Measurements from ENCODE around the gene CHPF. TPM values are rescaled to one million over a fixed set of nuclear protein-coding genes. Genes with fewer than 3 reads are reported as not detected.

Gene CHPF
- total and polyA plus RNA-seq, 4 donors: 26.5 to 135 (median 58.2) TPM

- TF ChIP-seq ZBTB33 (IDR thresholded peaks at IDR 0.05) (no peak), TAF1 (conservative IDR thresholded peaks at IDR 0.05) (no peak), MAX (IDR thresholded peaks at IDR 0.05) (no peak)
Observed at GRCh38 chr2:219496825-219497494, 46.6 kb downstream of the CHPF start (continued).

GRCh38 chr2:219496247-219496824, 47.3 kb downstream of the CHPF start:
- no peak overlapping the region for H3K4me3 ChIP-seq (ENCODE audit: low read depth in 1 of 3, low read length in 3 of 3)
- H3K9ac ChIP-seq (ENCODE audit: low read depth in 1 of 2, low read length in 2 of 2): no peak overlapping the region
- no peaks in the 10 kb centered on the region for H3K9me3 ChIP-seq (ENCODE audit: control insufficient read depth in 4 of 4, low read length in 3 of 4)
- WGBS: 31% methylated on average over 20 of the region's 20 CpGs
- no peaks in the 10 kb centered on the region for H3K27me3 ChIP-seq (ENCODE audit: control insufficient read depth in 4 of 4, insufficient read depth in 4 of 4, low read length in 3 of 4)
- TF ChIP-seq RAD21 (IDR thresholded peaks at IDR 0.05) (no peak), RXRA (IDR thresholded peaks at IDR 0.05) (no peak), CTCF (IDR thresholded peaks at IDR 0.05; ENCODE audit: low read depth, low read length, missing input control) (no peak), HNF4A (conservative IDR thresholded peaks at IDR 0.05) (no peak), MAX (IDR thresholded peaks at IDR 0.05) (no peak), REST (IDR thresholded peaks at IDR 0.05) (no peak), TAF1 (conservative IDR thresholded peaks at IDR 0.05) (no peak), FOXA2 (IDR thresholded peaks at IDR 0.05) (no peak), ZBTB33 (IDR thresholded peaks at IDR 0.05) (no peak), YY1 (IDR thresholded peaks at IDR 0.05) (no peak), JUND (IDR thresholded peaks at IDR 0.05) (no peak), HNF4G (IDR thresholded peaks at IDR 0.05) (no peak), GABPA (IDR thresholded peaks at IDR 0.05 in 1 of 2, conservative IDR thresholded peaks at IDR 0.05 in 1 of 2) (no peak), EGR1 (IDR thresholded peaks at IDR 0.05; ENCODE audit: low read depth in 2 of 2) (no peak), ATF3 (IDR thresholded peaks at IDR 0.05) (no peak), FOXA1 (IDR thresholded peaks at IDR 0.05) (no peak), SP1 (IDR thresholded peaks at IDR 0.05) (no peak), NR2F2 (IDR thresholded peaks at IDR 0.05) (no peak)
- H3K36me3 ChIP-seq (ENCODE audit: control insufficient read depth in 4 of 4, insufficient read depth in 3 of 4, low read depth in 1 of 4, low read length in 3 of 4): no peaks in the 10 kb centered on the region
- no peak overlapping the region for H3K27ac ChIP-seq (ENCODE audit: low read depth in 1 of 2, low read length in 2 of 2)
- DNase-seq (ENCODE audit: low spot score): no peak
- H3K4me1 ChIP-seq (ENCODE audit: control insufficient read depth in 4 of 4, insufficient read depth in 4 of 4, low read length in 3 of 4): peaks cover 6 to 32% (median 22%) of the 10 kb centered on the region in 4 donors

All from liver (tissue), 9 donors.